ENCODE data around the gene NCR2. TPM values are rescaled to one million over a fixed set of nuclear protein-coding genes. Genes with fewer than 3 reads are reported as not detected.

NCR2 gene
- total RNA-seq, 1 donor from 2014 or later: not detected

DNA sequence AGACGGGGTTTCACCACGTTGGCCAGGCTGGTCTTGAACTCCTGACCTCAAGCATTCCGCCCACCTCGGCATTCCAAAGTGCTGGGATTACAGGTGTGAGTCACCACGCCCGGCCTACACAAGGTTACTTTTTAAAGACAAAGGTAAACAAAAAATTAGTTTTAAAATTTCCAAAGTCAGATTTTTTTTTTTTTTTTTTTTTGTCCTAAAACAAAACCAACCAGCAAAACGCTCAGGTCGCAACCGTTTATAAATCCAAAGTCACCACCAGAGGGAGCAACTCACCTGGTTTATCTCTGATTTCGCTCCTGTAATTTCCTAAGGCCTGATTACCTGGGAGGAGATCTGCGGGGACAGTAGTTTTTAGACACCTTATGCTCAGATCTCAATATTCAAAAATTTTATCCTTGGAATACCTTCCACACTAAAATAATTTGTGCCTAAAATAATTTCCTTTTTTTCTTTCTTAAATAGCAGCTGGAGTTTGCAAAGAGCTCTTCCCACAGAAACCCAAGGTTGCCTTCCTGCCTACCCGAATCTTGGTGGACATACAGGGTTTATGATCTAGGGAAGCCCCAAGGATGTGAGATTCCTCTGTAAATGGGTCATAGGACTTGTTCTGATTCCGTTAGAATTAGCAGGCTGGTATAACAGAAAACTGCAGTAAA is 29.1 kb upstream of the NCR2 start:
- no peaks in the 10 kb centered on the region for H3K4me1 Mint-ChIP-seq (ENCODE audit: low read depth)
- TF ChIP-seq, protein P1, sequence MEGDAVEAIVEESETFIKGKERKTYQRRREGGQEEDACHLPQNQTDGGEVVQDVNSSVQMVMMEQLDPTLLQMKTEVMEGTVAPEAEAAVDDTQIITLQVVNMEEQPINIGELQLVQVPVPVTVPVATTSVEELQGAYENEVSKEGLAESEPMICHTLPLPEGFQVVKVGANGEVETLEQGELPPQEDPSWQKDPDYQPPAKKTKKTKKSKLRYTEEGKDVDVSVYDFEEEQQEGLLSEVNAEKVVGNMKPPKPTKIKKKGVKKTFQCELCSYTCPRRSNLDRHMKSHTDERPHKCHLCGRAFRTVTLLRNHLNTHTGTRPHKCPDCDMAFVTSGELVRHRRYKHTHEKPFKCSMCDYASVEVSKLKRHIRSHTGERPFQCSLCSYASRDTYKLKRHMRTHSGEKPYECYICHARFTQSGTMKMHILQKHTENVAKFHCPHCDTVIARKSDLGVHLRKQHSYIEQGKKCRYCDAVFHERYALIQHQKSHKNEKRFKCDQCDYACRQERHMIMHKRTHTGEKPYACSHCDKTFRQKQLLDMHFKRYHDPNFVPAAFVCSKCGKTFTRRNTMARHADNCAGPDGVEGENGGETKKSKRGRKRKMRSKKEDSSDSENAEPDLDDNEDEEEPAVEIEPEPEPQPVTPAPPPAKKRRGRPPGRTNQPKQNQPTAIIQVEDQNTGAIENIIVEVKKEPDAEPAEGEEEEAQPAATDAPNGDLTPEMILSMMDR (IDR thresholded peaks at IDR 0.05): peak; percentile 84
- H3K36me3 Mint-ChIP-seq (ENCODE audit: low read depth): no peaks in the 10 kb centered on the region
- peaks cover 6% of the 10 kb centered on the region for H3K9me3 Mint-ChIP-seq (ENCODE audit: low read depth)
- no peak for DNase-seq (ENCODE audit: low spot score)
- H3K4me3 Mint-ChIP-seq (ENCODE audit: unreplicated experiment): no peak overlapping the region
- no peak overlapping the region for H3K27ac Mint-ChIP-seq (ENCODE audit: unreplicated experiment)
- peaks cover 38% of the 10 kb centered on the region for H3K27me3 Mint-ChIP-seq (ENCODE audit: low read depth)

- Mint-ChIP-seq H3K9me3 (ENCODE audit: low read depth) (no peaks in the 10 kb centered on the region), H3K4me3 (ENCODE audit: unreplicated experiment) (no peak overlapping the region), H3K27ac (ENCODE audit: unreplicated experiment) (no peak overlapping the region), H3K4me1 (ENCODE audit: low read depth) (peaks cover 11% of the 10 kb centered on the region), H3K27me3 (ENCODE audit: low read depth) (peaks cover 61% of the 10 kb centered on the region), H3K36me3 (ENCODE audit: low read depth) (no peaks in the 10 kb centered on the region)
- TF ChIP-seq, protein P1 (IDR thresholded peaks at IDR 0.05): no peak
- no peak for DNase-seq (ENCODE audit: low spot score)
Measured at GRCh38 chr6:41315203-41315602, 20.2 kb upstream of the NCR2 start.

DNA sequence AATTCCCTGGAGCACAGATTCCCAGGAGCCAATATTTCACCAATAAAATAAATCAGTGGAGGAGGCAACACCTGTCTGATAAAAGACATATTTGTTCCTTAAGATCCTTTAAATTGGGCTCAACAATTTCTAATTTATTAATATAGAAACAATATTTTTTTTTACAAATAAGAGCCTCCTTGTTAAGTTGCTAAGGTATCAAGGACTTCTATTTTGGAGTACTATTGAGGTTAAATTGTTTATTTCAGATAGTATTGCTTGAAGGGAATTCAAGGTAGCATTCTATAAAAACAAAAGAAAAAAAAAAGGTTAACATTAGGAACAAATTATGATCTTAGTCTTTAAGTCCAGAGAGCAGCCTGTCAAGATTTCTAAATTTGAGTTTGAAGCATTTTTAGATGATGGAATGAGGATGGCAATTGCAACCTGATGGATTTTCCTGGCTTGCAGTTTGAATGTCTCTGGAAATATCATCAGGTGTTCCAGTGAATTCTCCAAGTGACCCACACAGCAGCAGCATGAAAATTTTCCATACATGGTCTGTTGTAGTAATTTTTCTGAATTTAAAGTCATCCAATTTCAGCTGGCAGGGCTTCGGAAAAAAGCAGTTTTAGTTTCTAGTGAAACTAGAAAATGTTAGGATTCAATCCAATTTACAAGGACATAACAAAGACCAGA is 19.3 kb upstream of the NCR2 start:
- peaks cover 11% of the 10 kb centered on the region for H3K4me1 Mint-ChIP-seq (ENCODE audit: low read depth)
- H3K27me3 Mint-ChIP-seq (ENCODE audit: low read depth): peaks cover 61% of the 10 kb centered on the region
- H3K9me3 Mint-ChIP-seq (ENCODE audit: low read depth): no peaks in the 10 kb centered on the region
- H3K36me3 Mint-ChIP-seq (ENCODE audit: low read depth): no peaks in the 10 kb centered on the region
- H3K27ac Mint-ChIP-seq (ENCODE audit: unreplicated experiment): no peak overlapping the region
- H3K4me3 Mint-ChIP-seq (ENCODE audit: unreplicated experiment): no peak overlapping the region
- no peak for DNase-seq (ENCODE audit: low spot score)
- TF ChIP-seq, protein P1 (IDR thresholded peaks at IDR 0.05): no peak

- peaks cover 42% of the 10 kb centered on the region for H3K27me3 Mint-ChIP-seq (ENCODE audit: low read depth)
- no peak overlapping the region for H3K27ac Mint-ChIP-seq (ENCODE audit: unreplicated experiment)
- H3K9me3 Mint-ChIP-seq (ENCODE audit: low read depth): no peaks in the 10 kb centered on the region
- TF ChIP-seq, protein P1 (IDR thresholded peaks at IDR 0.05): no peak
- no peaks in the 10 kb centered on the region for H3K36me3 Mint-ChIP-seq (ENCODE audit: low read depth)
- peak overlapping the region; percentile 62 for H3K4me3 Mint-ChIP-seq (ENCODE audit: unreplicated experiment)
- H3K4me1 Mint-ChIP-seq (ENCODE audit: low read depth): peaks cover 11% of the 10 kb centered on the region
- DNase-seq (ENCODE audit: low spot score): no peak
Measured at GRCh38 chr6:41318261-41318653, 17.2 kb upstream of the NCR2 start.

DNA sequence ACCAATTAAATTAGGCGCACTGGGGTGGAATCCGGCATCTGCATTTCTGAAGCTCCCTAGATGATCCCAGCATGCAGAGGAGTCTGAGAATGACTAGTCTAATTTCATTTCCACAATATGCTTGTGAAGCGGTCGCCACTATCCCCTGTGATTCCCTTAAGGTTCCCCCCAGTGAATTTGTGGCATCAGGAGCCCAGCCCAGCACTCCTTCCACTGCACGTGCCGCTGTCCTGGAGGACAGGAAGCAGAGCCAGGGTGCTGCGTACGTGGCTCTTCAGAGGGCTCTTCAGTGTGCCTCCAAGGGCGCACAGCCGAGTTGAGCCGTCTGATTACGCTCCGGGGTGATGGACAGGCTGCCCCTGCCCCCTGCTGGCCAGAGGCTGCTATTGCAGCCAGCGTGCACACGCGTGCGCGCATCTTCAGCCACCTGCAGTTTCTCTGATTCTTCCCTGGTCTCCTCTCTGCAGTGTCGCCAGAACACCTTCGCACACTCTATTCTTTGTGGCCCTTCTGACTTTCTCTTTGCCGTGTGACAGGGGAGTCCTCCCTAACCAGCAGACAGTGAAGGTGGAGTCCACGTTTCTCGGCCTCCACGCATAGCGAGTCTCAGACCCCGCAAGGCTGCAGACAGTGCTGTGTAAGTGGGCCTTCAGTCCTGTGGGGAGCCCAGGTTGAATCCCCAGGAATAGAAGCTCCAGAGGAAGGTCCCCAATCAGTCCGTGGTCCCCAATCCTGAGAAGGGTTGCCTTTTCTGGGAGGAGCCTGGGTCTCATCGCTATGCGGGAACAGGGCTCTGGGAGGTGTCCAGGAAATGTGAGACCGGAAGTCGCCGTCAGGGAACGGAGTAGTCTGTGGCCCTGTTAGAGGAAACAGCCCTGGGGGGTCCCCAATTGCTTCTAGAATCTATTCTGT is 16.5 kb upstream of the NCR2 start:
- peaks cover 38% of the 10 kb centered on the region for H3K27me3 Mint-ChIP-seq (ENCODE audit: low read depth)
- H3K27ac Mint-ChIP-seq (ENCODE audit: unreplicated experiment): no peak overlapping the region
- H3K9me3 Mint-ChIP-seq (ENCODE audit: low read depth): no peaks in the 10 kb centered on the region
- H3K4me3 Mint-ChIP-seq (ENCODE audit: unreplicated experiment): peak overlapping the region; percentile 62
- peaks cover 11% of the 10 kb centered on the region for H3K4me1 Mint-ChIP-seq (ENCODE audit: low read depth)
- no peaks in the 10 kb centered on the region for H3K36me3 Mint-ChIP-seq (ENCODE audit: low read depth)
- TF ChIP-seq, protein P1 (IDR thresholded peaks at IDR 0.05): peak; percentile 100
- peak; percentile 92 for DNase-seq (ENCODE audit: low spot score)

All from chondrocyte (in vitro differentiated cells).